NCI-H1105 treated with DMSO at 0.1 percent for 48 hours (cell line): Measurements from ENCODE around the gene CALCR.
"Not testable (repeated sequence)": the region's sequence is repeated elsewhere in the genome, so short reads cannot be mapped to it uniquely, and the experiment has no call there.

Experiments
- DNase-seq: peaks from one replicate; lab custom pipeline; 2025; lab: John Stamatoyannopoulos, UW

Gene CALCR

GRCh38 chr7:93574646-93575554 lies at the start of gene CALCR:
TSS of gene CALCR (minus strand) at chr7:93574724. CDS start at chr7:93486981, 87,743 bp downstream.
- peak; percentile 17 for DNase-seq

- no peak for DNase-seq
Measured at GRCh38 chr7:93623816-93624215, 49.3 kb upstream of the CALCR start.

DNA sequence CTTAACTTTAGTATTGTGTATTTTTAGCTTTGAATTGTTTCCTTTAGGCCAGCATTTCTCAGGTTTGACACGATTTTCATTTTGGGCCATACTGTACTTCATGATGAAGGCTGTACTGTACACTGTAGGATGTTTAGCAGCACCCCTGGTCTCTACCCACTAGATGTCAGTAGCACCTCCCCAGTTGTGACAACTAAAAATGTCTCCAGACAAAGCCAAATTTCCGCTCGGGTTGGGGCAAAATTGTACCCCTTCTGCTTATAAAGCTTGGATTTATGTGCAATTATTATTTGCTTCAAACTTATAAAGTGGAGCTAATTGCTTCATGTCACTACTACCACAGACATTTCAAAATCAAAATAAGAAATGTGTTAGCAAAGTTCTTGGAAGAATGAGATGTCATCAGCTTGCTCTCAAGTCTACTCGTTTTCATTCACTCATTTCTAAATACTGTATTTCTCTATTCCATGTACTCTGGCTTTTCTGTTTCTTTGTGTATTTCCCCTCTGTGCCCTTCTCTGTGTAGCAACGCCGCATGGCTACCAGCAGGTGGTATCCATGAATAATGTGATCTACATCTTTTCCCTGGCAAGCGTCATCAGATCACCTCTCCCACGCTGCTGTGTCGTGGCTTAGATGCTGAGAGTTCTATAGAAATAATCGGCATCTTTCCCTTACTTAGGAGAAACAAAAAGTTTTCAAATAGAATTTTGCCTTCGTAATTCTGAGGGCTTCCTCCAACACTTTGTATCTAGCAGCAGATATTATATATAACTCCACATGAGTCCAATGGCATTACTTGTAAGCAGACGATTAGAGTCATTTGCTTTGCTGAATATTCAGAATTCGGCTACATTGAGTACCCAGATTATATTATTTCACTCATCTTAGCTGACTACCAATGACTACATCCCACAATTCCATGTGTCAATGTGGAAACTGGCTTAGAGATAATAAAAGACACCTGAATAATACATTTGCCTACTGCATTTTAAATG lies 47.8 kb upstream of the CALCR start:
- peak; percentile 35 for DNase-seq

- no peak for DNase-seq
Measured at GRCh38 chr7:93620864-93621263, 46.3 kb upstream of the CALCR start.

GRCh38 chr7:93620057-93620456 lies 45.5 kb upstream of the CALCR start:
- no peak for DNase-seq

DNA sequence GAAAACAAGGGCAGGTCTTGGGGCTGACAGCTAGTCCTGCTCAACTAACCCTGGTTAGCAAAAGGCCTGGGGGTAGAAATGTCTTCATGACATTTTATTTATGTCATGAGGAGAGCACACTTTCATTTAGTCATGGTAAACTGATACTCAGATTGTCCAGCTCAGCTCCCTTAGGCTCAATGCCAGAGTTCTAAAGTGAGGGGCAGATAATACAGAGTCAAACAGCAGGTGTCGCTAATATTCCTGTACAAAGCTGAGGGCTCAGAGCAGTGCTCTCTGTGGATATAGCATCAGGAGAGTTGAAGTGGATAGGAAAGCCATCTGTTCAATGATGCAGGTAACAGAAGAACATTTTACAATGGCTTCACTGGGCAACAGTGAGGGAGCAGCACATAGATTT lies 26.8 kb upstream of the CALCR start:
- peak; percentile 36 for DNase-seq

DNA sequence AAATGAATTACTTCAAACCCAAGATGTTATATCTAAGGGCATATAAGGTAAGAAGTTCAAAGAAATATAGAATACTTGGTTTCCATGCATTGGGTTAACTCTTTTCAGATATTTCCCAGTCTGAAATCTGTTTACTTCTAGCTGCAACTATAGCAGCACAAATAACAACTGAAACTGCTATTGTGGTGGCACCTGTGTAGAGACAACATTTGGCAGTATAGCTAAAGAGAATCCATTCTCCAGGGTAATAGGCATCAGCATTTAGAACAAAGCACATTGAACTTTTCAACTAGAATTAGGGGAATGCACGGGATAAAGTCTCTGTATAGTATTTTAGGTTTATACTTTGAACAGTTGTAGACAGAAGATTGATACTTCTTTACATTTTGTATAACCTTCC lies 19.7 kb upstream of the CALCR start:
- DNase-seq: no peak

DNA sequence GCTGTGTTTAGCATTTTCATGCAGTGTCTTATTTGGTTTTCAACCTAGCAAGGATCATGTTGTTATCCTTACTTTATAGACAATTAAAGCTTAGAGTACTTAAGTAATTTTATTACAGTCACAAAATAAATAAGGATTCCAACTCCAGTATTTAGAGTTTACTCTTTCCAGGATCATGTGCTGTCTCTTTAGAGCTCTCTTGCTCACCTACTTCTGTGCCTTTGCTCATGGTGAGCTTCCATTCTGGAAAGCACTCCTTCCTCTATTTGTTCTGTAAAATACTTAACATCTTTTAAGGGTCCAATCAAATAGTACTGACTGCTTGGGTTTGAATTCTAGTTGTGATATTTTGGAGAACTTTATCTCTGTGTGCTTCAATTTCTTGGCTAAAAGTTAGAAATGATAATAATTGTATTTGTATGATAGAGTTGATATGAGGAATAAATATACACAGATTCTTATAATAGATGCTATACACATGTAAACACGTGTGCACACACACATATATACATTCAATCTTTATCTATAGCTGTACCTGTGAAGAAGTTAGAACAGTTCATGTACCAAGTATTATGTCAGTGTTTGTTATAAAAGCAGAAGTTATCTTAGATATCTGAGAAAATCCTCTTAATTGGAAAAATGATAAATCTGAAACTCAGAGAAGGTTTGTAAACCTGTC lies 18.2 kb upstream of the CALCR start:
- DNase-seq: no peak

- peak; percentile 29 for DNase-seq
Measured at GRCh38 chr7:93591224-93592050, 16.9 kb upstream of the CALCR start.

DNA sequence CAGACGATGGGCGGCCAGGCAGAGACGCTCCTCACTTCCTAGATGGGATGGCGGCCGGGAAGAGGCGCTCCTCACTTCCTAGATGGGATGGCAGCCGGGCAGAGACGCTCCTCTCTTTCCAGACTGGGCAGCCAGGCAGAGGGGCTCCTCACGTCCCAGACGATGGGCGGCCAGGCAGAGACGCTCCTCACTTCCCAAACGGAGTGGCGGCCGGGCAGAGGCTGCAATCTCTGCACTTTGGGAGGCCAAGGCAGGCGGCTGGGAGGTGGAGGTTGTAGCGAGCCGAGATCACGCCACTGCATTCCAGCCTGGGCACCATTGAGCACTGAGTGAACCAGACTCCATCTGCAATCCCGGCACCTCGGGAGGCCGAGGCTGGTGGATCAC lies 11.9 kb upstream of the CALCR start:
- not testable (repeated sequence) for DNase-seq

GRCh38 chr7:93585694-93586478 lies 11.4 kb upstream of the CALCR start:
- not testable (repeated sequence) for DNase-seq

GRCh38 chr7:93579431-93579830 lies 4.9 kb upstream of the CALCR start:
- no peak for DNase-seq

- no peak for DNase-seq
Measured at GRCh38 chr7:93578762-93579161, 4.2 kb upstream of the CALCR start.

DNA sequence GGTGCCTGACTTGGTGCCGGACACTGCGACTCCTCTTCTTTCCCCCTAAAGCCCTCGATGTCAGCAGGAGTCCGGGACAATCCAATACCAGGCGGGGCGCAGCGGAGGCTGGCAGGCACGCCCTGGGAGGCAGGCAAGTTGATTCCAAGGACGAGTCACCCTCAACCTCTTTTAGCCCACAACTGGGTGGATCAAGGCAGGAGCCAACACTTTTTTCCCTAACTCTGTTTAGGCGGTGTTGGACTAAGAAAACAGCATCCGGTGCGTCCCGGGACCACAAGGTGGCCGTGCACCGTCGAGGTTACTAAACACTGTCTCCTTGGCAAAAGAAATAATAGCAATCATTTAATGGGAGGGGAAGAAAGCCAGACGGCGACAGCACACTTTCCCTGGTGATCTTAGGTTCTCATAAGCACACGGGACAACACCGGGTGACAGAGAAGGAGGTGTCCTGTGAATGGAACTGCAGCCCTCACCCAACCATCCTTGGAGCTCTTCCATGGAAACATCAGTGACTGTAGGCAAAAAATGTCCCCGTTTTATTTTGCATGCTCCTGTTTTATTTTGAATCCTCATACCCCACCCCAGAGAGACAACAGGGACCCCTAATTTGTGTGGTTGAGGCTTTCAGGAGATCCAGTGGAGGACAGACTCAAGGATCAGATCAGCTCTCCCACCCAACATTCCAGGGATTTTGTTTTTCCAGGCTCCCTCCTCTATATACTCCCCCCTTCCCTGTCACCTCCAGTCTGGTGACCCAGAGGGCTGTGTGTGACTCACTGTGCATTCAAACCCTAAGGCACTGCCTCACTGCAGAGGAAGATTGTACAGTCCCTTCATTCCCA lies 1.3 kb upstream of the CALCR start:
- DNase-seq: no peak

GRCh38 chr7:93574269-93574645 lies 267 bp downstream of the CALCR start:
- no peak for DNase-seq

- no peak for DNase-seq
Measured at GRCh38 chr7:93569189-93569588, 5.3 kb downstream of the CALCR start.

- no peak for DNase-seq
Measured at GRCh38 chr7:93566876-93567275, 7.6 kb downstream of the CALCR start.

DNA sequence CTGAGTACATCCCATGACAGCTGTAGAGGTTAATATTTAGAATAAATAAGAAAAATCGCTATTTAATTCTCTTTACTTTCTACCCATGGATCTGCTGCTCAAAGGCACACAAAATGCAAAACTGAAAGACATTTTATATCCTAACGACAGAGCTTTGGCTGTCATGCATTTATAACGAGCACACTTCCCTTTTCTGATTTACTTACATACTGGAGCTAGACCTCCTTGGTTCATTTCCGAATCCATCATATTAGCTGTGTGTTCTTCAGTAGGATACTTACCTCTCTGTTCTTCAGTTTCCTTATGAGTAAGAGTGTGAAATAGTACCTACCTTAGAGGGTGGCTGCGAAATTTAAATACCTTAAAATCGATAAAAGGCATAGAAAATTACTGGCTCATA lies 10.9 kb downstream of the CALCR start:
- DNase-seq: no peak

GRCh38 chr7:93562936-93563335 lies 11.6 kb downstream of the CALCR start:
- DNase-seq: no peak
